D341Med (cell line): ENCODE measurements around the gene CD4.
"Not testable (repeated sequence)": the region's sequence is repeated elsewhere in the genome, so short reads cannot be mapped to it uniquely, and the experiment has no call there.

Experiments used
- DNase-seq: peaks from one replicate; pipeline ENCODE4 v3.0.0; 2012; ENCODE audit warnings: low spot score

The CD4 gene

DNA sequence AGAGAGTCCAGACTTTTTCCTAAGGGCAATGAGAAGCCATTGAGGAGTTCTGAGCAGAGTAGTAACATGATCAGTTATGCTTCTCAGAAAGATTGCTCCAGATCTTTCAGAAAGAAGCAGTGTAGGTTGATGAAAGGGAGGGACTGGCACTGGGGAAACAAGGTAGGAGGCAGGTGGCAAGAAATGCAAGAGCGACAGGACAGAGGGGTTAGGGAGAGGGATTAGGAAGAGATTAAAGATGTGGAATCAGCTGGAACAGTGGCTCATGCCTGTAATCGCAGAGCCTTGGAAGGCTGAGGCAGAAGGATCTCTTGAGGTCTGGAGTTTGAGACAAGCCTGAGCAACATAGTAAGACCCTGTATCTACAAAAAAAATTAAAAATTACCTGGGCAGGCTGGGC lies 58.3 kb downstream of the CD4 start:
- peak; percentile 51 for DNase-seq

- DNase-seq = no peak
These were observed 60.1 kb downstream of the CD4 start for GRCh38 chr12:6849427-6849826.

GRCh38 chr12:6849976-6850560 lies 60.7 kb downstream of the CD4 start:
- DNase-seq = no peak

DNA sequence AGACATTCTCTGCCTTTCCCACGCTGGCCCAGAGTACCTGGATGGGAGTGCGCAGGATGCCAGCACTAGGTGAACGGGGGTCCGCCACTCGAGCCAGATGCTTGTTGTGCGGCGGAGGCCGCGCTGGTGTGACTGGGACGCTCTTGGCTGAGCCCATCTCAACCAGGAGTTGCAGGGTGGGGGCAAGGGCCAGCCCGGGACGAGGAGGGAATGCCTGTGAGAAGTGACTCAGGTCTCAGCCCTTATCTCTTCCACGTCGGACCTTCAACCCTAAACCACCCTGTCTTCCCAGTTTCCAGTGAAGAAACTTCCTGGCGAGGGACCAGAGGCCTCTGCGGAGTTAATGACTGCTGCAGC lies 61.4 kb downstream of the CD4 start:
- no peak for DNase-seq

DNA sequence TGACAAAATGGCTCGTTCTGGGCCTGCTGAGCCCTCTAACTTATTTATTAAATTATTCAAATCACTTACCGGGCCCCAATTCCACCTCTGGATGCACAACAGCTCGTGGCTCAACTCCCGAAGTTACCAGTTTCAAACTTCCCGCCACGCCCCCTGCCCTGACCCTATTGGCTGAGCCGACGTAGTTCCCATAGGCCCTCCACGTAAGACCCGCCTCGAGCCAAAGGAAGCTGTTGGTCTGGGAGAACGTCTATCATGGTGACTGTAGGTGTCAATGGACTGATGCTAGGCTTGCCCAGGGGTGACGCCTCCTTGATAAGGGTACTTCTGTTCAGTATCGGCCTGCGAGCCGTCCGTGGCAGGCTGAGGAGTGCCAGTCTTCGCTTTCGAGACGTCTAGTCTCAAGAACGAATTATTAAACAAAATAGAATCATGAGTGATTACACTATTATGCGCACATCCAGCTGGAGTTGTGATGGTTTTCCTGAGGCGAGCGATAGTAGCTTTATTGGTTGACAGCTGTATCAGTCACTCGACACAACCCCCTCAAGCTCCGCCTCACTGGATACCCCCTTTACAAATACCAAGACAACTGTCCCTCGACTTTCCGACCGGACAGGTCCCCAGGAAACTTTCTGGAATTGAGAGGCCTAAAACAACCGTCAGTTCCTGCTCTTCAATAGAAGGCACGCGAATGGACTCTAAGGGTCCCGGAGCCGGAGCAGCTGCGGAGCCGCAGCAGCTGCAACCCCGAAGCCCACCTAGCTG lies 62.0 kb downstream of the CD4 start, which contains the start of gene CDCA3:
Gene CDCA3, minus strand, starts transcription at position 134 of the 768 bp plus-strand sequence. CDS start 334 bp downstream, outside the sequence.
- peak; percentile 92 for DNase-seq

DNA sequence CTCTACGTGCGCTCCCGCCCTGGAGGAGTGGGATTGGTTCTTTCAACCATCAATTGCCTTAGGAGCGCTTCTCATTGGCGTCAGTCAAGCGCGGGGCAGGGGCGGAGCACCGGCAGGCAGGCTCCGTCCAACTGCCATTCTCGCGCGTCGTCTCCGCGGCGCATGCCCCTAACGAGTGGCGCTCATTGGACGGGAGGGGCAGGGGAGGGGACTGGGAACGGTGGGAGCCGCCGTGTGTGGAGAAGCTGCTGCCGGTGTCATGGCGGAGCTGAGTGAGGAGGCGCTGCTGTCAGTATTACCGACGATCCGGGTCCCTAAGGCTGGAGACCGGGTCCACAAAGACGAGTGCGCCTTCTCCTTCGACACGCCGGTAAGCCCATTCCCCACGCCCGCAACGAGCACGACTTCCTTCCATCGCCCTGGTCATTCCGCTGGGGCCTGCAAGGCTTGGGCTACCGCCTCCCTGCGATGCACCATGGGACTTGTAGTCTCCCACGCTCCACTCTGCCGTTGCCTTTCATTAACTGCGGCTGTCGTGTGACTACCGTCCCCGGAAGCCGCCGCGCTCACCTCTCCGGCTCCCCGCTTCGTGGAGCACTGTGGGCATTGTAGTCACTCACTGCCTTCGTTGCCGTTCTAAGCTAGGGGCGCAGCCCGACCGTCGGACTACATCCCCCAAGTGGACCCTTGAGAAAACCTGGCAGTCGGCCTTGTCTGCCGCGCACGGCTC lies 62.8 kb downstream of the CD4 start, which contains the start of gene USP5:
Gene USP5, plus strand, starts transcription at position 230 of the 730 bp plus-strand sequence. Its CDS starts 30 bp downstream, at position 260.
- DNase-seq = peak; percentile 93

DNA sequence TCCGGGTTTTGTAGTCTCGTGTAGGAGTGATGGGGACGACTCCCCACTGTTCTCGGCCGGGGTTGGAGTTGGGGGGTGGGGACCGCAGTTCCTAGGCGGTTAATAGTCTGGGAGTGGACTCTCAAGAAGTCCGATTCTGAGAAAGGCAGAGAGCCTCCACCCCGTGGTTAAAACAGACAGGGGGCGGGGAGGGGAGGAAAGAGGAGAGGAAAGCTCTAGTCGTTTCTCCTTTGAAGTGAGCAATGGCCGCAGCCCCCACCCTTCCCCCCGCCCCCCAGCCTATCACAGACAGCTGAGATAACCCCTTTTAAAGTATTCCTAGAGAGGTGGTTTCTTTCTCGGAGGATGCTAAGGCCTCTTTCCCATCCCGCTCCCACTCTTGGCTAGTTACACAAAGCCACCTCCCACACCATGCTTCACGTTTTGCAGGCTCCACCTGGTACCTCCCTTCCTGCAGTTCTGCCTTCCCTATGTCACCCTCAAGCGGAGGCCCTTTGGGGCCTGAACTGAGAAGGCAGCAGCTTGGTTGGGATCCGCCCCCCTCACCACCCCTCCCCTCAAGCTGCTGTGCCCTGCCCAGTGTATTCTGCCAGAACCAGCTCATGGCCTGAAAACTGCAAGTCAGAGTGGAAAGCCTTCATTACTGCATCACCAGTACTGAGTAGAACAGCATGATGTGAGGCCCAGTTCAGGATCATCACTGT lies 63.5 kb downstream of the CD4 start:
- DNase-seq = peak; percentile 79

- DNase-seq = no peak
These were observed 64.3 kb downstream of the CD4 start for GRCh38 chr12:6853626-6854025.

DNA sequence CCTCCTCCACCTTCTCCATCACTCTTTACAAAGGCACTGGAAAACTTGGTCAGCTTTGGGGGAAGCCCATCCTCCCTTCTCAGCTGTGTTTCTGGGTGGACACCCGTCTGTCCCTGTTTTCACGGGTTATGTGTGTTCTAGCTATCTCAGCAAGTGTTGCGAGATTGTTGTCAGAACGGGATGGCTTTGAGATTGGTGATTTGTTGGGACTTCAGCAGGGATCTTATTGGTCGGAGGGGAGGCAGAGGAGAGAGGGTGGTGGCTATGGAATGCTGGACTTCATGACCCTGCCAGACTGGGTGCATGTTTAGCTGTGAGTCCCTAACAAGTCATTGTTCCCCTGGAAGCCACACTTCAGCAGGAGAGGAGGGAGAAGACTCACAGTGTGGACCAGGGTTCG lies 64.7 kb downstream of the CD4 start:
- DNase-seq = no peak

DNA sequence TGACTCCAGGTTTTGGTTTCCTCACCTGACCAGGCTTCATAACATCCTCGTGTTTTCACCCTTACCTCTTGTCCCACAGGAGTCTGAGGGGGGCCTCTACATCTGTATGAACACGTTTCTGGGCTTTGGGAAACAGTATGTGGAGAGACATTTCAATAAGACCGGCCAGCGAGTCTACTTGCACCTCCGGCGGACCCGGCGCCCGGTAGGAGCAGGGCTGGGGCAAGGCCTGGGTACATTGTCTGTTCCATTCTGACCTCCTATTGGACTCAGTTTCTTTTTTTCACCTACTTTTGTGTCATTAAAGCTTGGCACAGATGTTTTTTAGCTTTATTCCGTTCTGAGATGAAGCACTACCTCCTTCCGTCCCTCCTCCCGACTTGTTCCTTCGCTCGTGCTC lies 66.0 kb downstream of the CD4 start:
- no peak for DNase-seq

- DNase-seq = no peak
These were observed 69.5 kb downstream of the CD4 start for GRCh38 chr12:6858799-6859198.

- DNase-seq = no peak
These were observed 70.8 kb downstream of the CD4 start for GRCh38 chr12:6860116-6860515.

DNA sequence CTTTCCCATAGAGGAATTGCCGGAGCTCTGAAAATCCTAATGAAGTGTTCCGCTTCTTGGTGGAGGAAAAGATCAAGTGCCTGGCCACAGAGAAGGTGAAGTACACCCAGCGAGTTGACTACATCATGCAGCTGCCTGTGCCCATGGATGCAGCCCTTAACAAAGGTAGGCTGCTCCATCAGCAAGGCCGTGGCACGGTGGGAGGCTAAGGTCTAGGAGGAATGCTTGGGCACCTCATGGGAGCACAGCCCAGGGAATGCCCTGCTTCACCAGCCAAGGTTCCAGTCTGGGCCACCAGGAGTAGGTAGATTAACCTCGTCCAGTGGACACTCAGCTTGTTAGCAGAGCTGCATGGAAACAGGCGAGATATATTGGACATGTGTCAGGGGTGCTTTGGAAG lies 71.6 kb downstream of the CD4 start:
- DNase-seq = no peak

DNA sequence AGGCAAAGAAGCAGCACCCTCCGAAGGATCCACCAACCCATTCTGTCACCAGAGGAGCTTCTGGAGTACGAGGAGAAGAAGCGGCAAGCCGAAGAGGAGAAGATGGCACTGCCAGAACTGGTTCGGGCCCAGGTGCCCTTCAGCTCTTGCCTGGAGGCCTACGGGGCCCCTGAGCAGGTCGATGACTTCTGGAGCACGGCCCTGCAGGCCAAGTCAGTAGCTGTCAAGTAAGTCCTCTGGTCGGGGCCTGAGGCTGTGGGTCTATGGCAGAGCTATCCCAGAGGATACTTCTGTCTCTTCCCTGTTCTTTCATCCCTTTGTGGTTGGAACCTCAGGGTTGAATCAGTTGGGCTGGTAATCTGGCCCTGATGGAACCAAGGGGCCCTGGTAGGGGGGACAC lies 72.1 kb downstream of the CD4 start:
- no peak for DNase-seq

DNA sequence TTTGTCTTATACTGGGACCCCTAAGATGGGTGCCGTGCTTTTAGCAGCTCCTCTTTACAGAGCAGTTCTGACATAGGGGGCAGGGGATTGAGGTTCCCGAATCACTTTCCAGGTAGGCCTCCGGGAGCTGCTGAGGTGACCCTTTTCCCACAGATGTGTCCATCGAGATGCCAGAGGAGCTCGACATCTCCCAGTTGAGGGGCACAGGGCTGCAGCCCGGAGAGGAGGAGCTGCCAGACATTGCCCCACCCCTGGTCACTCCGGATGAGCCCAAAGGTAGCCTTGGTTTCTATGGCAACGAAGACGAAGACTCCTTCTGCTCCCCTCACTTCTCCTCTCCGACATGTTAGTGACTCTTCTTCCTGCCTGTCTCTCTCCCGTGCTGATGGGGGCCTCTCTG lies 73.7 kb downstream of the CD4 start:
- no peak for DNase-seq

DNA sequence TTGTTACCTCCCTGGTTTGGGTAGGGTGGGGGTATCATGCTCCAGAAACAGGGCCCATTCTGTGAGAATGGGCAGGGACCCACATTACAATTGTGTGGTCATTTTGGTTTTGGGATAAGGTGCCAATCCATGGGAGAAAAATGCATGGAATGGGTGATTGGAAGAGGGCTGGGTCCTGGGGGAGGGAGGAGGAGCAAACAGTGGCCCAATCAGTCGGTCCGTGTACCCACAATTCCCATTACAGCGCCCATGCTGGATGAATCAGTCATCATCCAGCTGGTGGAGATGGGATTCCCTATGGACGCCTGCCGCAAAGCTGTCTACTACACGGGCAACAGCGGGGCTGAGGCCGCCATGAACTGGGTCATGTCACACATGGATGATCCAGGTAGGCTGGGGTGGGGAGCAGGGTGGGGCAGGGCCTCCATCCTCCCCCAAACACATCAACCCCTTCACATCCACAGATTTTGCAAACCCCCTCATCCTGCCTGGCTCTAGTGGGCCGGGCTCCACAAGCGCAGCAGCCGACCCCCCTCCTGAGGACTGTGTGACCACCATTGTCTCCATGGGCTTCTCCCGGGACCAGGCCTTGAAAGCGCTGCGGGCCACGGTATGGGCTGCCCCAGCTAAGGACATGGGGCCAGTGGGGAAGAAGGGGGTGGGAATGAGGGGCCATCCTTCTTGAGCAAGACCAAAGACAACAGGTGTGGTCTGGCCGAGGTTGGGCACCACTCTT lies 74.4 kb downstream of the CD4 start:
- DNase-seq = peak; percentile 10

- DNase-seq = not testable (repeated sequence)
These were observed 76.0 kb downstream of the CD4 start for GRCh38 chr12:6865307-6865706.

- DNase-seq = no peak
These were observed 77.0 kb downstream of the CD4 start for GRCh38 chr12:6866163-6866919.

GRCh38 chr12:6866920-6867412 lies 77.6 kb downstream of the CD4 start:
- DNase-seq = no peak

- DNase-seq = peak; percentile 98
These were observed 78.3 kb downstream of the CD4 start, which contains the start of gene TPI1 for GRCh38 chr12:6867413-6868210. TPI1 (plus strand) TSS chr12:6867531; CDS start chr12:6867567, 36 bp downstream.
